WI38 (cell line): ENCODE results near the gene ZNF710.

Experiments
- H3K4me3 ChIP-seq: 2 replicates; pipeline ENCODE4 v1.5.1; 2011; ENCODE audit warnings: low read depth, mild to moderate bottlenecking, control low read depth, low read length
- TF ChIP-seq, protein P1 (sequence below): IDR thresholded peaks from 2 replicates; pipeline ENCODE4 v1.5.1; 2012; ENCODE audit warnings: low read depth, mild to moderate bottlenecking, control low read depth, low read length

ZNF710 gene

DNA sequence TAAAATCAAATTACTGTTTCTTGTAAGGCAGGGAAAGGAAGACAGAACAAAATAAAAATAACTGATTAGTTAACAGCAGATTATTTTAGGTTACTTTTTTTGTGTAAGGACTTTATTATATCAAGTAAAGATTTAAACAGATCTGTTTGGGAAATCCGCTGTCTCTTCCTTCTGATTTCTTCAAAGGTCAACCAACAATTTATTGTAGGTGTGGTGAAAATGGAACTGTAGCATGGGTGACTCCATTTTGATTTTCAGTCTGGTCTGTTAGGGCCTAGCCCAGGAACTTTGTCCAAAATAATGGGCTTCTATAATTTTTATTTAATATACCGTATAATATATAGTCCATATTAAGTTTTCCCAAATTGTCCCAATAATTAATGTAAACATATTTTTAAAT is 114.7 kb downstream of the ZNF710 start:
- H3K4me3 ChIP-seq = no peak overlapping the region
- TF ChIP-seq, protein P1, sequence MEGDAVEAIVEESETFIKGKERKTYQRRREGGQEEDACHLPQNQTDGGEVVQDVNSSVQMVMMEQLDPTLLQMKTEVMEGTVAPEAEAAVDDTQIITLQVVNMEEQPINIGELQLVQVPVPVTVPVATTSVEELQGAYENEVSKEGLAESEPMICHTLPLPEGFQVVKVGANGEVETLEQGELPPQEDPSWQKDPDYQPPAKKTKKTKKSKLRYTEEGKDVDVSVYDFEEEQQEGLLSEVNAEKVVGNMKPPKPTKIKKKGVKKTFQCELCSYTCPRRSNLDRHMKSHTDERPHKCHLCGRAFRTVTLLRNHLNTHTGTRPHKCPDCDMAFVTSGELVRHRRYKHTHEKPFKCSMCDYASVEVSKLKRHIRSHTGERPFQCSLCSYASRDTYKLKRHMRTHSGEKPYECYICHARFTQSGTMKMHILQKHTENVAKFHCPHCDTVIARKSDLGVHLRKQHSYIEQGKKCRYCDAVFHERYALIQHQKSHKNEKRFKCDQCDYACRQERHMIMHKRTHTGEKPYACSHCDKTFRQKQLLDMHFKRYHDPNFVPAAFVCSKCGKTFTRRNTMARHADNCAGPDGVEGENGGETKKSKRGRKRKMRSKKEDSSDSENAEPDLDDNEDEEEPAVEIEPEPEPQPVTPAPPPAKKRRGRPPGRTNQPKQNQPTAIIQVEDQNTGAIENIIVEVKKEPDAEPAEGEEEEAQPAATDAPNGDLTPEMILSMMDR = no peak

DNA sequence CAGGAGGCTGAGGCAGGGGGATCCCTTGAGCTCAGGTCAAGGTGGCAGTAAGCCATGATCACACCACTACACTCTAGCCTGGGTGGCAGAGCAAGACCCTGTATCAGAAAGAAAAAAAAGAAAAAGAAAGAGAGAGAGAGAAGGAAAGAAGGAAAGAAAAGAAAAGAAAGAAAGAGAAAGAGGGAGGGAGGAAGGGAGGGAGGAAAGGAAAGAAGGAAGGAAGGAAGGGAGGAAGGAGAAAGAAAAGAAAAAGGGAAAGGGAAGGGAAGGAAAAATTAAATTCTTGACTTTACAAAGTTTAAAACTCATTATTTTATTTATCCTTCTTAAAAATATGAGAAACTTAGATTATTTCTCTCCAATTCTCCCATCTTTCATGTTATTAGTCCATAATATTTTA is 118.2 kb downstream of the ZNF710 start:
- no peak overlapping the region for H3K4me3 ChIP-seq
- TF ChIP-seq, protein P1 = no peak

DNA sequence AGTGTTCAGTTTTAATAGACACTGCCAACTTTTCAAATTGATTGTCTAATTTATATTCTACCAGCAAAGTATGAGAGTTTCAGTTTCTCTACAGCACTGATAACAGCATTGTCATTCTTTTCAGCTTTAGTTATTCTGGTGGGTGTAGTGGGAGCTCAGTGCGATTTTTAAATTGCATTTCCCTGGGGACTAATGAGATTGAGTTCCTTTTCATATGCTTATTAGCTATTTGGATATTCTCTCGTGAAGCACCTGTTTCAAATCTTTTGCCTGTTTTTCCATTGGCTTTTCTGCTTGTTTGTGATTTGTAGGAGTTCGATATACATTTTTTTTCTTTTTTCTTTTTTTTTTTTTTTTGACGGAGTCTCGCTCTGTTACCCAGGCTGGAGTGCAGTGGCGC is 120.0 kb downstream of the ZNF710 start:
- no peak overlapping the region for H3K4me3 ChIP-seq
- TF ChIP-seq, protein P1 = no peak

DNA sequence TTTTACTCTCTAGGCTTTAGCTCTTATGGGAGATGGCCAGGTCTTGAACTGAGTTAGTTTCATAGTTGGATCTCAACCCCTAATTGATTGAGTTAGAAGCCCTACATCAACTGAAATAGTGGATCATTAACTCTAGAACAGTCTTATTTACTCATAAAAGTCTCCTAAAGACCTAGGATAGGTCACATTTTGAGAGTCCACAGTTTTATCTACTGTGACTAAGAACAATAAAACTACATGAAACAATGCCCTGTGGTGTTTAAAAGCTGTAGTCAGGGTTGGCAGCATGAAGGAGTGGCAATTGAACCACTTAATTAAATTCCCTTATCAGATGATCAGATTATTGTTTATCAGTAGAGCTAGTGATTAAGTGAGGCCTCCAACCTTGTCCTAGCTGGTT is 123.4 kb downstream of the ZNF710 start:
- TF ChIP-seq, protein P1 = no peak
- no peak overlapping the region for H3K4me3 ChIP-seq

DNA sequence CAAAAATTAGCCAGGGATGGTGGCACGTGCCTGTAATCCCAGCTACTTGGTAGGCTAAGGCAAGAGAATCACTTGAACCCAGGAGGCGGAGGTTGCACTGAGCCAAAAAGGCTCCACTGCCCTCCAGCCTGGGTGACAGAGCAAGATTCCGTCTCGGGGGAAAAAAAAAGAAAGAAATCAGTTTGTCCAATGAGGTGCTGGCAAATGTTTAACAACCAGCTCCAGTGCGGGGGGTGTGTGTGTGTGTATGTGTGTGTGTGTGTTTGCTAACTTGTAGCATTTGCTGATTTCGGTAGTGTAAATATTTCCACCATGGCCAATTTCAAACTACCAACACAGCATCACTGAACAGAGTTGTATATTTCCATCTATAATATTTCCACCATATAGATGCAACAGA is 124.9 kb downstream of the ZNF710 start:
- TF ChIP-seq, protein P1 = no peak
- no peak overlapping the region for H3K4me3 ChIP-seq

DNA sequence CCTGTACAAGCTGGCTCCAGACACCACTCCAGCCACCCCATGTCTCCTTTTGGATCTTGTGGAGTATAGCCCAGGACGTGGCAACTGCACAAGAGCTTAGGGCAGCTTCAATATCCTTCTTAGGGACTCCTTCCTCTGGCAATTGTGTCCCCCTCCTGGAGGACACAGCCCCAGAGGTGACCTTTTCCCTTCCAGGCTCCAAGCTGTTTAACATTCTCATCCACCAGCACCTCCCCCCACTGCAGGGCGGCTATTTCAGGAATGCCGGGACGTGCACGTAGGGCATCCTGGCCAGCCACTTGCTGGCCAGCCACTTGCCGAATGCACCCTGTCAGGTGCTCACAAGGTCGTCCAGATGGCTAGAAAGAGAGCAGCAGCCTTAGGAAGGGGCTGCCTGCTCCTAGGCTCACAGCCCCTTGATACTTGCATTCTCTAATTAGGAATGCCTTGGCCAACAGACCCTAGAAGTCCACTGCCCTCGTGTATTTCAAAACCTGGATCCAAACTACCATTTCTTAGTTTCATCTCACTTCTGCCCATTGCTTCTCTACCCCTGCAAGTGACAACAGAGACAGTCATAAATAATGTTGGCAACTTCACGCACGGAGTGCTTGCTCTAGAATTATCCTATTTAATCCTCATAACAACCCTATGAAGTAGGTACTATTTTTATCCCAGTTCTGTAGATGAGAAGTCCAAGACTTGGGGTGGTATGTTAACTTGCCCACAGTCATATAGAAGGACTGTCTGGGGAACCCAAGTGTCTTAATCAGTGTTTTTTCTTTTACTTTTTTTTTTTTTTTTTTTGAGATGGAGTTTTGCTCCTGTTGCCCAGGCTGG is 125.7 kb downstream of the ZNF710 start:
- no peak overlapping the region for H3K4me3 ChIP-seq
- TF ChIP-seq, protein P1 = no peak

DNA sequence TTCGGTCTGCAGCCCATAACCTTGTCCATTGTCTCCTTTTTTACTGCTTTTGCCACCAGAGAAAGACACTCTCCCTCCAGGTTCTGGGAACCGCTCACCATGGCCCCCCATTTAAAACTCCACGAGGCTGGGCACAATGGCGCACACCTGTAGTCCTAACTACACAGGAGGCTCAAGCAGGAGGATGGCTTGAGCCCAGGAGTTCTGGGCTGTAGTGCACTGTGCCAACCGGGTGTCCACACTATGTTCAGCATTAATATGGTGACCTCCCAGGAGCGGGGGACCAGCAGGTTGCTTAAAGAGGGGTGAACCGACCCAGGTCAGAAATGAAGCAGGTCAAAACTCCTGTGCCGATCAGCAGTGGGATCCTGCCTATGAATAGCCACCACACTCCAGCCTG is 129.2 kb downstream of the ZNF710 start:
- TF ChIP-seq, protein P1 = no peak
- no peak overlapping the region for H3K4me3 ChIP-seq
